ENCODE measurements around the gene KDM2B. TPM values are rescaled to one million over a fixed set of nuclear protein-coding genes. Genes with fewer than 3 reads are reported as not detected.

The KDM2B gene
- polyA plus RNA-seq, 3 donors = 9.7 to 68.1 (median 9.7) TPM

DNA sequence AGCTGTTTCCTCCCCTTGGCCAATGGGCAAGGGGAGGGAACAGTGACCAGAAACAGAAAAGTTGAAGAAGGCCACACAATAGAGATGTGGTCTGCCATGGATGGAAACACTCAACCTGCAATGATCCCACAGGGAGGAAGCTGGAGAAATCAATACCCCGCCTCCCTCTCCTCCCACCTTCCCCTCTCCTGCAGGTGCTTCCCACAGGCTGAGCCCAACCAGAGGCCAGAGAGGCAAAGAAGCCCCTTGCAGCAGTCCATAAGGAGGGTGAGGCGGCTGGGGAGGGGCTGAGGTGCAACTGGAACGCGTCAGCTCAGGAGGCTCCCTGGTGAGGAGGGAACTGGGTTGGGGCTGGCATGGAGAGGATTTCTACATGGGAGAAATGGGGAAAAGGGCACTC, 96.9 kb downstream of the KDM2B start:
- Histone ChIP-seq H3K36me3 (replicated peaks in 1 of 2; ENCODE audit: control insufficient read depth in 1 of 2, insufficient read depth in 2 of 2, low read length in 2 of 2) (peaks cover 2 to 21% of the 10 kb centered on the region in 2 donors), H3K9ac (ENCODE audit: insufficient read depth, low read length, poor library complexity, severe bottlenecking) (no peak overlapping the region), H3K79me2 (ENCODE audit: insufficient read depth, low read length) (no peaks in the 10 kb centered on the region), H3K9me3 (replicated peaks in 1 of 2; ENCODE audit: control insufficient read depth in 1 of 2, insufficient read depth in 1 of 2, low read length in 2 of 2) (no peaks in the 10 kb centered on the region), H3K27me3 (ENCODE audit: control insufficient read depth in 2 of 2, insufficient read depth in 2 of 2, low read length in 2 of 2) (no peaks in the 10 kb centered on the region), H3K4me3 (replicated peaks in 1 of 3; ENCODE audit: low read depth in 2 of 3, low read length in 3 of 3) (no peak overlapping the region), H4K20me1 (ENCODE audit: insufficient read depth, low read length) (no peaks in the 10 kb centered on the region), H3K27ac (ENCODE audit: low read depth in 1 of 2, low read length in 2 of 2) (no peak overlapping the region), H2AFZ (ENCODE audit: insufficient read depth, low read depth, low read length, poor library complexity, severe bottlenecking) (no peak overlapping the region), H3K4me2 (replicated peaks; ENCODE audit: extremely low read depth, low read length, poor library complexity, severe bottlenecking) (no peak overlapping the region), H3K4me1 (ENCODE audit: control insufficient read depth in 1 of 2, insufficient read depth in 2 of 2, low read length in 2 of 2) (no peaks in the 10 kb centered on the region)
- TF ChIP-seq, protein P1, sequence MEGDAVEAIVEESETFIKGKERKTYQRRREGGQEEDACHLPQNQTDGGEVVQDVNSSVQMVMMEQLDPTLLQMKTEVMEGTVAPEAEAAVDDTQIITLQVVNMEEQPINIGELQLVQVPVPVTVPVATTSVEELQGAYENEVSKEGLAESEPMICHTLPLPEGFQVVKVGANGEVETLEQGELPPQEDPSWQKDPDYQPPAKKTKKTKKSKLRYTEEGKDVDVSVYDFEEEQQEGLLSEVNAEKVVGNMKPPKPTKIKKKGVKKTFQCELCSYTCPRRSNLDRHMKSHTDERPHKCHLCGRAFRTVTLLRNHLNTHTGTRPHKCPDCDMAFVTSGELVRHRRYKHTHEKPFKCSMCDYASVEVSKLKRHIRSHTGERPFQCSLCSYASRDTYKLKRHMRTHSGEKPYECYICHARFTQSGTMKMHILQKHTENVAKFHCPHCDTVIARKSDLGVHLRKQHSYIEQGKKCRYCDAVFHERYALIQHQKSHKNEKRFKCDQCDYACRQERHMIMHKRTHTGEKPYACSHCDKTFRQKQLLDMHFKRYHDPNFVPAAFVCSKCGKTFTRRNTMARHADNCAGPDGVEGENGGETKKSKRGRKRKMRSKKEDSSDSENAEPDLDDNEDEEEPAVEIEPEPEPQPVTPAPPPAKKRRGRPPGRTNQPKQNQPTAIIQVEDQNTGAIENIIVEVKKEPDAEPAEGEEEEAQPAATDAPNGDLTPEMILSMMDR (IDR thresholded peaks at IDR 0.05) = no peak
- H3K27me3 Mint-ChIP-seq (ENCODE audit: low read depth in 3 of 3) = peaks cover 0 to 5% (median 0%) of the 10 kb centered on the region in 3 donors
- H3K36me3 Mint-ChIP-seq = peaks cover 16 to 39% of the 10 kb centered on the region in 2 donors
- H3K27ac Mint-ChIP-seq = peak overlapping the region in 1 of 7 donors; percentile 22
- intact Hi-C loops (cut with micrococcal nuclease) = no loop called here
- no peak overlapping the region for H3K4me3 Mint-ChIP-seq
- WGBS (ENCODE audit: insufficient coverage) = 91% methylated on average over 3 of the region's 4 CpGs
- H3K9me3 Mint-ChIP-seq = no peaks in the 10 kb centered on the region
- no peak for DNase-seq
- H3K4me1 Mint-ChIP-seq = peaks cover 4% of the 10 kb centered on the region

DNA sequence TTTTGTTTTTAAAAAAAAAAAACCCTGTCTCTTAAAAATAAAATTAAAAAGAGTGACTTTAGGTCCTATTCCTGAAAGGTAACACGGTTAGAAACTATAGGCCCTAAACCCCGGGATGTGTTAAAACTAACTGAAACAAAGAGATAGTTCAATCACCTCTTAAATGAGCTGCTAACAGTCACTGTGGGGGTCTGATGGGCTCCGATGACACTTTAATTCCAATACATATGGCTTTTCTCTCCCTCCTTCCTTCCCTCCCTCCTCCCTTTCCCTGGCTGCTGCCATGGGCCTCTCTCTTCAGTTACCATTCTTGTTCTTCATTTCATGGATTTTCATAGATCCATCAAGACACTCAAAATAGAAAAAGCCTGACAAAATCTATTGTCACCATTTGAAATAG, 104.3 kb downstream of the KDM2B start:
- no peaks in the 10 kb centered on the region for H3K9me3 Mint-ChIP-seq
- Histone ChIP-seq H2AFZ (ENCODE audit: insufficient read depth, low read depth, low read length, poor library complexity, severe bottlenecking) (no peak overlapping the region), H3K4me3 (replicated peaks in 1 of 3; ENCODE audit: low read depth in 2 of 3, low read length in 3 of 3) (no peak overlapping the region), H3K9ac (ENCODE audit: insufficient read depth, low read length, poor library complexity, severe bottlenecking) (no peak overlapping the region), H3K27ac (ENCODE audit: low read depth in 1 of 2, low read length in 2 of 2) (no peak overlapping the region), H4K20me1 (ENCODE audit: insufficient read depth, low read length) (peaks cover 1% of the 10 kb centered on the region), H3K79me2 (ENCODE audit: insufficient read depth, low read length) (no peaks in the 10 kb centered on the region), H3K9me3 (replicated peaks in 1 of 2; ENCODE audit: control insufficient read depth in 1 of 2, insufficient read depth in 1 of 2, low read length in 2 of 2) (no peaks in the 10 kb centered on the region), H3K36me3 (replicated peaks in 1 of 2; ENCODE audit: control insufficient read depth in 1 of 2, insufficient read depth in 2 of 2, low read length in 2 of 2) (no peaks in the 10 kb centered on the region), H3K4me1 (ENCODE audit: control insufficient read depth in 1 of 2, insufficient read depth in 2 of 2, low read length in 2 of 2) (peaks cover 2% of the 10 kb centered on the region in 2 donors), H3K27me3 (ENCODE audit: control insufficient read depth in 2 of 2, insufficient read depth in 2 of 2, low read length in 2 of 2) (no peaks in the 10 kb centered on the region), H3K4me2 (replicated peaks; ENCODE audit: extremely low read depth, low read length, poor library complexity, severe bottlenecking) (no peak overlapping the region)
- H3K27me3 Mint-ChIP-seq (ENCODE audit: low read depth in 3 of 3) = peaks cover 0 to 2% (median 0%) of the 10 kb centered on the region in 3 donors
- intact Hi-C loops (cut with micrococcal nuclease) = no loop called here
- TF ChIP-seq, protein P1 (IDR thresholded peaks at IDR 0.05) = no peak
- H3K4me3 Mint-ChIP-seq = no peak overlapping the region
- peaks cover under 1% of the 10 kb centered on the region for H3K4me1 Mint-ChIP-seq
- peak overlapping the region in 1 of 7 donors; percentile 11 for H3K27ac Mint-ChIP-seq
- H3K36me3 Mint-ChIP-seq = peaks cover 4 to 18% of the 10 kb centered on the region in 2 donors
- no peak for DNase-seq
- WGBS (ENCODE audit: insufficient coverage) = 100% methylated on average over 3 of the region's 3 CpGs

All from CD14-positive monocyte (primary cell).